SK-N-SH (cell line): ENCODE data around the gene OR7G2. TPM values are rescaled to one million over a fixed set of nuclear protein-coding genes. Genes with fewer than 3 reads are reported as not detected.

ENCODE experiments used
- CTCF ChIA-PET: fragments of 300-600, 350-600 bp; formaldehyde crosslinking; extraction: SDS; loops from one replicate; lab custom pipeline; 2021; lab: Yijun Ruan, JAX
- POLR2A ChIA-PET: fragments of 350-600 bp; sonication (Branson Sonifier 250); formaldehyde crosslinking; extraction: SDS; loops from one replicate; lab custom pipeline; 2020; ENCODE audit warnings: antibody characterized with exemption, inconsistent platforms; lab: Yijun Ruan, JAX
- DNase-seq: peaks from one replicate; pipeline ENCODE4 v3.0.0; 2012
- H2AFZ ChIP-seq: fragments of 200-600 bp; sonication (generic); 2 replicates; pipeline ENCODE4 v1.8.1; 2016; ENCODE audit warnings: antibody characterized with exemption, mild to moderate bottlenecking, low read depth
- H3F3A ChIP-seq: fragments of 200-600 bp; sonication (generic); replicated peaks from 2 replicates; pipeline ENCODE3; 2016; ENCODE audit warnings: antibody characterized with exemption, mild to moderate bottlenecking; ENCODE audit not compliant: insufficient read depth
- H3K27ac ChIP-seq, 2 experiments: fragments of 200-500 bp in 1 of 2; fragments of 200-600 bp in 1 of 2; sonication (Bioruptor generic) in 1 of 2; sonication (generic), shearing (Covaris generic) in 1 of 2; 2 replicates each; pipeline versions ENCODE4 v1.5.1 to v1.6.1; 2014 to 2016; ENCODE audit warnings: low read depth in 2 of 2, inconsistent platforms in 1 of 2, low read length in 1 of 2, mild to moderate bottlenecking in 1 of 2, mixed read lengths in 1 of 2
- H3K27me3 ChIP-seq: fragments of 200-600 bp; sonication (generic), shearing (Covaris generic); 2 replicates; pipeline ENCODE4 v1.6.1; 2016; ENCODE audit warnings: mixed run types; ENCODE audit not compliant: insufficient read depth
- H3K36me3 ChIP-seq, 2 experiments: fragments of 200-500 bp in 1 of 2; fragments of 200-600 bp in 1 of 2; sonication (Bioruptor generic) in 1 of 2; sonication (generic) in 1 of 2; replicated peaks in 1 of 2; 2 replicates each; pipeline versions ENCODE3 to v1.5.1; 2014 to 2016; ENCODE audit warnings: low read length in 1 of 2, mild to moderate bottlenecking in 1 of 2; ENCODE audit not compliant: insufficient read depth in 2 of 2, control insufficient read depth in 1 of 2
- H3K4me1 ChIP-seq, 2 experiments: fragments of 200-500 bp in 1 of 2; fragments of 200-600 bp in 1 of 2; sonication (Bioruptor generic) in 1 of 2; sonication (generic), shearing (Covaris generic) in 1 of 2; 2 replicates each; pipeline versions ENCODE4 v1.5.1 to v1.6.1; 2014 to 2016; ENCODE audit warnings: low read depth in 1 of 2, low read length in 1 of 2, mixed run types in 1 of 2; ENCODE audit not compliant: insufficient read depth in 2 of 2, control insufficient read depth in 1 of 2
- H3K4me2 ChIP-seq: fragments of 200-600 bp; sonication (generic), shearing (Covaris generic); 2 replicates; pipeline ENCODE4 v1.6.1; 2017; ENCODE audit warnings: mixed run types
- H3K4me3 ChIP-seq, 2 experiments: fragments of 200-500 bp in 1 of 2; fragments of 200-600 bp in 1 of 2; sonication (Bioruptor generic) in 1 of 2; sonication (generic), shearing (Covaris generic) in 1 of 2; 2 replicates each; pipeline versions ENCODE4 v1.5.1 to v1.8.1; 2014 to 2016; ENCODE audit warnings: low read depth in 2 of 2, inconsistent platforms in 1 of 2, low read length in 1 of 2, mild to moderate bottlenecking in 1 of 2, mixed read lengths in 1 of 2, moderate library complexity in 1 of 2
- H3K79me2 ChIP-seq: fragments of 200-600 bp; sonication (generic); 2 replicates; pipeline ENCODE4 v1.8.1; 2017; ENCODE audit warnings: mild to moderate bottlenecking; ENCODE audit not compliant: insufficient read depth
- H3K9ac ChIP-seq: fragments of 200-600 bp; sonication (generic); 2 replicates; pipeline ENCODE4 v1.6.1; 2017; ENCODE audit warnings: mixed run types
- H3K9me2 ChIP-seq: fragments of 200-600 bp; sonication (generic); 2 replicates; pipeline ENCODE4 v1.6.1; 2017; ENCODE audit warnings: mixed run types
- H3K9me3 ChIP-seq: fragments of 200-600 bp; sonication (generic); 2 replicates; pipeline ENCODE4 v1.6.1; 2017; ENCODE audit warnings: mixed run types, mild to moderate bottlenecking, moderate library complexity
- H4K20me1 ChIP-seq: fragments of 200-600 bp; sonication (generic); 2 replicates; pipeline ENCODE4 v1.6.1; 2017; ENCODE audit warnings: mild to moderate bottlenecking, mixed run types; ENCODE audit not compliant: insufficient read depth
- CHD2 ChIP-seq: fragments of 150-350 bp; IDR thresholded peaks from 2 replicates; pipeline ENCODE4 v1.6.1; 2018; ENCODE audit warnings: low read length; ENCODE audit not compliant: partially characterized antibody
- ELF1 ChIP-seq: IDR thresholded peaks from 2 replicates; pipeline ENCODE4 v1.4.0; 2012
- FOXM1 ChIP-seq: IDR thresholded peaks from 2 replicates; pipeline ENCODE4 v1.4.0; 2012; ENCODE audit warnings: low read depth, mild to moderate bottlenecking
- GATA2 ChIP-seq: sonication (generic); formaldehyde crosslinking; IDR thresholded peaks from 2 replicates; pipeline ENCODE4 v1.5.0; 2020; ENCODE audit warnings: mild to moderate bottlenecking, missing genetic modification reagents
- MEF2A ChIP-seq: IDR thresholded peaks from 2 replicates; pipeline ENCODE4 v1.4.0; 2012; ENCODE audit warnings: low read depth, borderline replicate concordance
- MXI1 ChIP-seq: IDR thresholded peaks from 2 replicates; pipeline ENCODE4 v1.6.1; 2012; ENCODE audit warnings: mild to moderate bottlenecking, low read depth, low read length, improper control_type of control experiment
- NRF1 ChIP-seq: IDR thresholded peaks from 2 replicates; pipeline ENCODE4 v1.6.1; 2012; ENCODE audit warnings: low read depth, mild to moderate bottlenecking, low read length
- RAD21 ChIP-seq: IDR thresholded peaks from 2 replicates; pipeline ENCODE4 v1.6.1; 2012; ENCODE audit warnings: mild to moderate bottlenecking, low read length
- RCOR1 ChIP-seq: fragments of 150-350 bp; IDR thresholded peaks from 2 replicates; pipeline ENCODE4 v1.6.1; 2017; ENCODE audit warnings: antibody characterized with exemption, low read length
- RFX5 ChIP-seq: IDR thresholded peaks from 2 replicates; pipeline ENCODE4 v1.6.1; 2012; ENCODE audit warnings: mild to moderate bottlenecking, improper control_type of control experiment, low read length
- TAF1 ChIP-seq: IDR thresholded peaks from 2 replicates; pipeline ENCODE4 v1.6.1; 2012; ENCODE audit warnings: low read depth, mild to moderate bottlenecking, low read length, moderate library complexity, borderline replicate concordance
- TCF12 ChIP-seq: IDR thresholded peaks from 2 replicates; pipeline ENCODE4 v1.4.0; 2012
- TEAD4 ChIP-seq: IDR thresholded peaks from 2 replicates; pipeline ENCODE4 v1.4.0; 2012; ENCODE audit warnings: mild to moderate bottlenecking, borderline replicate concordance; ENCODE audit not compliant: insufficient read depth
- YY1 ChIP-seq: IDR thresholded peaks from 2 replicates; pipeline ENCODE4 v1.4.0; 2012; ENCODE audit warnings: low read depth, mild to moderate bottlenecking
- WGBS: methylation state at CpG from one replicate; pipeline ENCODE4 v1.1.6; 2017; ENCODE audit warnings: low lambda C conversion rate; 5-methylcytosine and 5-hydroxymethylcytosine counted together
- polyA plus RNA-seq, 3 experiments: library from polyadenylated mRNA; depleted of rRNA; stranded (reverse); fragments of >200 nt; gene quantifications; 2 replicates each; pipeline ENCODE4 v1.2.3, GENCODE V29; 2012
- TF ChIP-seq, protein P1 (sequence below): fragments of 150-350 bp; IDR thresholded peaks from 2 replicates; pipeline ENCODE4 v1.6.1; 2016; ENCODE audit warnings: mild to moderate bottlenecking, low read depth, low read length
- TF ChIP-seq, protein P2 (sequence below): IDR thresholded peaks from 2 replicates; pipeline ENCODE4 v1.4.0; 2012; ENCODE audit warnings: low read depth, borderline replicate concordance
- TF ChIP-seq, protein P3 (sequence below): IDR thresholded peaks from 2 replicates; pipeline ENCODE4 v1.4.0; 2012; ENCODE audit warnings: low read depth
- TF ChIP-seq, protein P4 (sequence below): IDR thresholded peaks from 2 replicates; pipeline ENCODE4 v1.4.0; 2012; ENCODE audit warnings: low read depth, borderline replicate concordance

OR7G2 gene
- polyA plus RNA-seq, 1 of the 3 experiments (the other 2 are of a cell fraction) = not detected

DNA sequence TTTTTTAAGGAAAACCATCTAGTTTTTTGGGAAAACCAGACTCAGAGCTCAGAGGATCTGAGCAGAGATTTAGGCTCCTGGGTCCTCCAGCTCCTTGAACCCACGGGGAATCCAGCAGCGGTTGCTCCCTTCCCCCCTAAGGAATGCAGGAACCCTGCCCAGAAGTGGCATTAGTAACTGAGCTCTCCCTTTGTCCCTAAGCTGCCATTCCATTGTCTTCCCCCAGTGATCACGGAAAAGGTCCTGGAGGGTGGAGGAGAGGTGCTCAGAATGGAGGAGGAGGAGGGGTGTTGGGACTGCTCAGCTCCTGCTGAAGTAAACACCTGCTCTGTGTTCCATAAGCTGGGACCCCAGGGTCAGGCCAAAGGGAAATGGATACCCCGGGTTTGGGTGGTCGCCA lies 37.2 kb downstream of the OR7G2 start:
- H3K4me3 ChIP-seq = no peak overlapping the region
- ChIA-PET POLR2A (no interaction called here), CTCF (no interaction called here)
- WGBS = 12% methylated on average over 5 of the region's 5 CpGs
- no peak overlapping the region for H2AFZ ChIP-seq
- no peak overlapping the region for H3K9ac ChIP-seq
- peaks cover 15% of the 10 kb centered on the region; the same call in 1 of the 2 replicates for H3K27me3 ChIP-seq
- H3K79me2 ChIP-seq = no peaks in the 10 kb centered on the region
- H3K27ac ChIP-seq = no peak overlapping the region
- no peak for TF ChIP-seq TCF12
- TF ChIP-seq NRF1 = no peak
- no peak for TF ChIP-seq RAD21
- TF ChIP-seq TEAD4 = no peak
- no peak for TF ChIP-seq FOXM1
- no peak for TF ChIP-seq ELF1
- TF ChIP-seq, protein P1, sequence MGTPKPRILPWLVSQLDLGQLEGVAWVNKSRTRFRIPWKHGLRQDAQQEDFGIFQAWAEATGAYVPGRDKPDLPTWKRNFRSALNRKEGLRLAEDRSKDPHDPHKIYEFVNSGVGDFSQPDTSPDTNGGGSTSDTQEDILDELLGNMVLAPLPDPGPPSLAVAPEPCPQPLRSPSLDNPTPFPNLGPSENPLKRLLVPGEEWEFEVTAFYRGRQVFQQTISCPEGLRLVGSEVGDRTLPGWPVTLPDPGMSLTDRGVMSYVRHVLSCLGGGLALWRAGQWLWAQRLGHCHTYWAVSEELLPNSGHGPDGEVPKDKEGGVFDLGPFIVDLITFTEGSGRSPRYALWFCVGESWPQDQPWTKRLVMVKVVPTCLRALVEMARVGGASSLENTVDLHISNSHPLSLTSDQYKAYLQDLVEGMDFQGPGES = no peak
- TF ChIP-seq, protein P2, sequence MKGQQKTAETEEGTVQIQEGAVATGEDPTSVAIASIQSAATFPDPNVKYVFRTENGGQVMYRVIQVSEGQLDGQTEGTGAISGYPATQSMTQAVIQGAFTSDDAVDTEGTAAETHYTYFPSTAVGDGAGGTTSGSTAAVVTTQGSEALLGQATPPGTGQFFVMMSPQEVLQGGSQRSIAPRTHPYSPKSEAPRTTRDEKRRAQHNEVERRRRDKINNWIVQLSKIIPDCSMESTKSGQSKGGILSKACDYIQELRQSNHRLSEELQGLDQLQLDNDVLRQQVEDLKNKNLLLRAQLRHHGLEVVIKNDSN = no peak
- TF ChIP-seq, protein P3, sequence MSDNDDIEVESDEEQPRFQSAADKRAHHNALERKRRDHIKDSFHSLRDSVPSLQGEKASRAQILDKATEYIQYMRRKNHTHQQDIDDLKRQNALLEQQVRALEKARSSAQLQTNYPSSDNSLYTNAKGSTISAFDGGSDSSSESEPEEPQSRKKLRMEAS = no peak
- TF ChIP-seq MEF2A = no peak
- no peak for TF ChIP-seq YY1
- no peak for TF ChIP-seq TAF1
- no peak for TF ChIP-seq MXI1
- TF ChIP-seq RFX5 = no peak
- TF ChIP-seq CHD2 = no peak
- TF ChIP-seq, protein P4, sequence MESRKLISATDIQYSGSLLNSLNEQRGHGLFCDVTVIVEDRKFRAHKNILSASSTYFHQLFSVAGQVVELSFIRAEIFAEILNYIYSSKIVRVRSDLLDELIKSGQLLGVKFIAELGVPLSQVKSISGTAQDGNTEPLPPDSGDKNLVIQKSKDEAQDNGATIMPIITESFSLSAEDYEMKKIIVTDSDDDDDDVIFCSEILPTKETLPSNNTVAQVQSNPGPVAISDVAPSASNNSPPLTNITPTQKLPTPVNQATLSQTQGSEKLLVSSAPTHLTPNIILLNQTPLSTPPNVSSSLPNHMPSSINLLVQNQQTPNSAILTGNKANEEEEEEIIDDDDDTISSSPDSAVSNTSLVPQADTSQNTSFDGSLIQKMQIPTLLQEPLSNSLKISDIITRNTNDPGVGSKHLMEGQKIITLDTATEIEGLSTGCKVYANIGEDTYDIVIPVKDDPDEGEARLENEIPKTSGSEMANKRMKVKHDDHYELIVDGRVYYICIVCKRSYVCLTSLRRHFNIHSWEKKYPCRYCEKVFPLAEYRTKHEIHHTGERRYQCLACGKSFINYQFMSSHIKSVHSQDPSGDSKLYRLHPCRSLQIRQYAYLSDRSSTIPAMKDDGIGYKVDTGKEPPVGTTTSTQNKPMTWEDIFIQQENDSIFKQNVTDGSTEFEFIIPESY = no peak
- no peak for TF ChIP-seq GATA2 (CRISPR knock-in tag)
- TF ChIP-seq RCOR1 = no peak
- H3K4me2 ChIP-seq = no peak overlapping the region
- DNase-seq = no peak
- H3K9me2 ChIP-seq = no peaks in the 10 kb centered on the region
- H3K4me1 ChIP-seq = peaks cover 0 to 5% of the 10 kb centered on the region in 2 experiments; a peak in 2 of 4 replicates
- no peaks in the 10 kb centered on the region for H3K36me3 ChIP-seq
- no peaks in the 10 kb centered on the region for H3K9me3 ChIP-seq
- H4K20me1 ChIP-seq = no peaks in the 10 kb centered on the region
- H3F3A ChIP-seq = peaks cover 4% of the 10 kb centered on the region
